HTR-8/SVneo (cell line): ENCODE results near the gene EMILIN2.

Source experiments
- DNase-seq: peaks from one replicate; pipeline ENCODE4 v3.0.0; 2011; ENCODE audit warnings: low spot score, mixed read lengths; ENCODE audit not compliant: insufficient read length
- FAIRE-seq: peaks from 2 replicates; lab custom pipeline; 2011; peaks lifted over from hg19 to GRCh38; lab: Jason Lieb, UNC

The EMILIN2 gene

GRCh38 chr18:2871111-2871720 is 24.4 kb downstream of the EMILIN2 start:
- FAIRE-seq (no peak), DNase-seq (no peak)

GRCh38 chr18:2872095-2872494 is 25.3 kb downstream of the EMILIN2 start:
- FAIRE-seq (no peak), DNase-seq (no peak)

GRCh38 chr18:2874765-2875164 is 28.0 kb downstream of the EMILIN2 start:
- FAIRE-seq (no peak), DNase-seq (no peak)

GRCh38 chr18:2878656-2879330 is 32.0 kb downstream of the EMILIN2 start:
- DNase-seq (no peak), FAIRE-seq (no peak)

GRCh38 chr18:2879889-2880288 is 33.1 kb downstream of the EMILIN2 start:
- DNase-seq, result no peak
- no peak for FAIRE-seq

GRCh38 chr18:2880473-2880872 is 33.7 kb downstream of the EMILIN2 start:
- DNase-seq, result no peak
- FAIRE-seq, result no peak

GRCh38 chr18:2881088-2881839 is 34.5 kb downstream of the EMILIN2 start:
- FAIRE-seq (no peak), DNase-seq (no peak)

GRCh38 chr18:2881840-2882195 is 35.0 kb downstream of the EMILIN2 start:
- no peak for DNase-seq
- no peak for FAIRE-seq

GRCh38 chr18:2882201-2882600 is 35.4 kb downstream of the EMILIN2 start:
- DNase-seq, result no peak

GRCh38 chr18:2883076-2883735 is 36.4 kb downstream of the EMILIN2 start:
- DNase-seq (no peak), FAIRE-seq (no peak)

More at GRCh38 chr18:2882201-2882600, 35.4 kb downstream of the EMILIN2 start:
- no peak for FAIRE-seq

GRCh38 chr18:2884706-2885285 is 38.0 kb downstream of the EMILIN2 start:
- no peak for DNase-seq
- no peak for FAIRE-seq

GRCh38 chr18:2887470-2887869 is 40.7 kb downstream of the EMILIN2 start:
- FAIRE-seq (no peak), DNase-seq (no peak)

GRCh38 chr18:2889761-2890192 is 43.0 kb downstream of the EMILIN2 start:
- DNase-seq, result no peak
- no peak for FAIRE-seq

- DNase-seq, result no peak
- FAIRE-seq, result no peak
Observed at GRCh38 chr18:2890606-2891005, 43.8 kb downstream of the EMILIN2 start.

- FAIRE-seq (no peak), DNase-seq (no peak)
Observed at GRCh38 chr18:2891526-2892431, 45.0 kb downstream of the EMILIN2 start.

GRCh38 chr18:2893056-2893455 is 46.2 kb downstream of the EMILIN2 start:
- no peak for FAIRE-seq

GRCh38 chr18:2893676-2894075 is 46.9 kb downstream of the EMILIN2 start:
- DNase-seq, result no peak
- FAIRE-seq, result no peak

More at GRCh38 chr18:2893056-2893455, 46.2 kb downstream of the EMILIN2 start:
- no peak for DNase-seq

- FAIRE-seq (no peak), DNase-seq (no peak)
Observed at GRCh38 chr18:2894131-2894840, 47.5 kb downstream of the EMILIN2 start.

- FAIRE-seq (no peak), DNase-seq (no peak)
Observed at GRCh38 chr18:2894841-2895370, 48.1 kb downstream of the EMILIN2 start.
